Measurements from ENCODE around the gene ARR3.

GRCh38 chrX:70240751-70241150, 27.4 kb upstream of the ARR3 start:
- TF ChIP-seq POLR2A (IDR thresholded peaks at IDR 0.05), result no peak
- TF ChIP-seq CTCF (IDR thresholded peaks at IDR 0.05), result no peak
- TF ChIP-seq POLR2AphosphoS5 (IDR thresholded peaks at IDR 0.05), result no peak
